ENCODE results near the gene PAGE4.

GRCh38 chrX:49862093-49862492, 33.0 kb downstream of the PAGE4 start:
- TF ChIP-seq POLR2A (IDR thresholded peaks at IDR 0.05): no peak
- TF ChIP-seq CTCF (IDR thresholded peaks at IDR 0.05 in 4 of 5, conservative IDR thresholded peaks at IDR 0.05 in 1 of 5): no peak
